Vagina (tissue), 2 donors: ENCODE data around the gene NLGN3. TPM values are rescaled to one million over a fixed set of nuclear protein-coding genes. Genes with fewer than 3 reads are reported as not detected.

Experiments used
- DNase-seq, 2 donors: peaks; one replicate each; pipeline ENCODE4 v3.0.0-alpha.2; 2017; ENCODE audit errors: extremely low spot score in 2 of 2
- H3K27ac ChIP-seq: fragments of 200-600 bp; sonication (generic); one replicate; pipeline ENCODE4 v1.5.1; 2019
- H3K27me3 ChIP-seq: fragments of 200-600 bp; sonication (generic); one replicate; pipeline ENCODE4 v1.5.1; 2019
- H3K36me3 ChIP-seq, 2 donors: fragments of 200-600 bp; sonication (generic); one replicate each; pipeline ENCODE4 v1.5.1; 2017 to 2019
- H3K4me1 ChIP-seq: fragments of 200-600 bp; sonication (generic); one replicate; pipeline ENCODE4 v1.5.1; 2019
- H3K4me3 ChIP-seq, 2 donors: fragments of 200-600 bp; sonication (generic); 1 replicate in 1 of 2; 2 replicates in 1 of 2; pipeline ENCODE4 v1.5.1; 2016 to 2019
- H3K9me3 ChIP-seq: fragments of 200-600 bp; sonication (generic); one replicate; pipeline ENCODE4 v1.5.1; 2019
- POLR2A ChIP-seq, 2 donors: fragments of 450-650 bp; IDR thresholded peaks; one replicate each; pipeline ENCODE4 v1.6.1; 2017; ENCODE audit warnings: antibody characterized with exemption in 2 of 2, mild to moderate bottlenecking in 2 of 2, moderate library complexity in 2 of 2
- POLR2AphosphoS5 ChIP-seq, 2 donors: sonication (generic); formaldehyde crosslinking; IDR thresholded peaks; one replicate each; pipeline ENCODE4 v1.9.0; 2017; ENCODE audit warnings: antibody characterized with exemption in 2 of 2, mild to moderate bottlenecking in 2 of 2, low read depth in 1 of 2; ENCODE audit not compliant: insufficient read depth in 1 of 2
- intact Hi-C: fragments of 100-400 bp; cut with DNase I; formaldehyde crosslinking; loops from one replicate; pipeline ENCODE4 v1.15.1; 2023
- total RNA-seq: library from RNA; depleted of rRNA; stranded (reverse); fragments of >200 nt; gene quantifications from one replicate; pipeline ENCODE4 v1.2.3, GENCODE V29; 2016
- TF ChIP-seq, protein P1 (sequence below), 3 experiments: fragments of 450-650 bp in 2 of 3; fragments of 200-600 bp in 1 of 3; sonication (generic) in 1 of 3; IDR thresholded peaks; one replicate each; pipeline ENCODE4 v1.5.1; 2017 to 2019; ENCODE audit warnings: antibody characterized with exemption in 3 of 3, mild to moderate bottlenecking in 2 of 3, moderate library complexity in 2 of 3

Gene NLGN3
- total RNA-seq, 1 donor from 2014 or later = 1.7 TPM

DNA sequence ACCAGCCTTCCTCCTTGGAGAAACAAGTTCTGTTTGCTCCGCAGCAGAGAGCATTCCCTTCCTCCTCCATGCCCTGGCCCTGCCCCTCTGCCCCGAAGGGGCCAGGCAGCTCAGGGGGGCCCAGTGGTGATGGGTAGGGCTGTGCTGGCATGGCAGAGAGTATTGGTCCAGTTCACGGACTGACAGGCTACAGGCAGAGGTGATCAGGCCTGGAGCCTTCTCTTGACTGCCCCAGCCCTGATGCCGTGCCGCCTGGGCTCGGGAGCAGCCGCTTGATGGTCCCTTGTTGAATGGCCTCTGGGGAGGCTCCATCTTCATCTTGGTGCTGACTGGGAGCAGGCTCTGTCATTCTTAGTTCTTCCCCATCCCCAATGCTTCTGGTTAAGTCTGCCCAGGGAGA, 9.6 kb downstream of the NLGN3 start:
- H3K4me1 ChIP-seq = no peaks in the 10 kb centered on the region
- DNase-seq = no peak
- H3K4me3 ChIP-seq = no peak overlapping the region
- intact Hi-C loops = no loop called here
- H3K27me3 ChIP-seq = no peaks in the 10 kb centered on the region
- H3K9me3 ChIP-seq = no peaks in the 10 kb centered on the region
- no peak overlapping the region for H3K27ac ChIP-seq
- H3K36me3 ChIP-seq = no peaks in the 10 kb centered on the region
- TF ChIP-seq, protein P1, sequence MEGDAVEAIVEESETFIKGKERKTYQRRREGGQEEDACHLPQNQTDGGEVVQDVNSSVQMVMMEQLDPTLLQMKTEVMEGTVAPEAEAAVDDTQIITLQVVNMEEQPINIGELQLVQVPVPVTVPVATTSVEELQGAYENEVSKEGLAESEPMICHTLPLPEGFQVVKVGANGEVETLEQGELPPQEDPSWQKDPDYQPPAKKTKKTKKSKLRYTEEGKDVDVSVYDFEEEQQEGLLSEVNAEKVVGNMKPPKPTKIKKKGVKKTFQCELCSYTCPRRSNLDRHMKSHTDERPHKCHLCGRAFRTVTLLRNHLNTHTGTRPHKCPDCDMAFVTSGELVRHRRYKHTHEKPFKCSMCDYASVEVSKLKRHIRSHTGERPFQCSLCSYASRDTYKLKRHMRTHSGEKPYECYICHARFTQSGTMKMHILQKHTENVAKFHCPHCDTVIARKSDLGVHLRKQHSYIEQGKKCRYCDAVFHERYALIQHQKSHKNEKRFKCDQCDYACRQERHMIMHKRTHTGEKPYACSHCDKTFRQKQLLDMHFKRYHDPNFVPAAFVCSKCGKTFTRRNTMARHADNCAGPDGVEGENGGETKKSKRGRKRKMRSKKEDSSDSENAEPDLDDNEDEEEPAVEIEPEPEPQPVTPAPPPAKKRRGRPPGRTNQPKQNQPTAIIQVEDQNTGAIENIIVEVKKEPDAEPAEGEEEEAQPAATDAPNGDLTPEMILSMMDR (IDR thresholded peaks at IDR 0.05) = no peak
- TF ChIP-seq POLR2AphosphoS5 (IDR thresholded peaks at IDR 0.05; ENCODE audit: insufficient read depth in 1 of 2, low read depth in 1 of 2) = no peak
- TF ChIP-seq POLR2A (IDR thresholded peaks at IDR 0.05) = no peak

DNA sequence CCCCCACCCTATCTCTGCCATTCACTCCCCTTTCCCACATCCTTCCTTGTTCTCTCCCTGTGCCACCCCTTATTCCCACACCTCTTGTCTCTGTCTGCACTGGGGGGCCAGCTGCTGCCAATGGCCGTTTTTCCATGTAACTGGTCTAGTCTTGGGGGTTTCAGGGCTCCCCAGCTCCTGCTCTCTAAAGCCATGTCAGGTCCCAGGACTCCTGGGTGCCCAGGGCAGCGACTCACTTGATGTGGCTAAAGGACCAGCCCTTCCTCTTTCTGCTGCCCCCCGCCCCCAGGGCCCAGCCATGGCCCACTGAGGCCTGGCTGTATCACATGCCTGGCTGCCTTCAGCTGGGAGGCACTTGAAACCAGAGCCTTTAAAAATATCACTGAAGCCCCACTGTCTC, 10.0 kb downstream of the NLGN3 start:
- TF ChIP-seq, protein P1 (IDR thresholded peaks at IDR 0.05) = no peak
- TF ChIP-seq POLR2A (IDR thresholded peaks at IDR 0.05) (no peak), POLR2AphosphoS5 (IDR thresholded peaks at IDR 0.05; ENCODE audit: insufficient read depth in 1 of 2, low read depth in 1 of 2) (no peak)
- intact Hi-C loops = no loop called here
- H3K9me3 ChIP-seq = no peaks in the 10 kb centered on the region
- no peaks in the 10 kb centered on the region for H3K4me1 ChIP-seq
- no peaks in the 10 kb centered on the region for H3K27me3 ChIP-seq
- H3K36me3 ChIP-seq = no peaks in the 10 kb centered on the region
- no peak overlapping the region for H3K27ac ChIP-seq
- no peak for DNase-seq
- H3K4me3 ChIP-seq = no peak overlapping the region

DNA sequence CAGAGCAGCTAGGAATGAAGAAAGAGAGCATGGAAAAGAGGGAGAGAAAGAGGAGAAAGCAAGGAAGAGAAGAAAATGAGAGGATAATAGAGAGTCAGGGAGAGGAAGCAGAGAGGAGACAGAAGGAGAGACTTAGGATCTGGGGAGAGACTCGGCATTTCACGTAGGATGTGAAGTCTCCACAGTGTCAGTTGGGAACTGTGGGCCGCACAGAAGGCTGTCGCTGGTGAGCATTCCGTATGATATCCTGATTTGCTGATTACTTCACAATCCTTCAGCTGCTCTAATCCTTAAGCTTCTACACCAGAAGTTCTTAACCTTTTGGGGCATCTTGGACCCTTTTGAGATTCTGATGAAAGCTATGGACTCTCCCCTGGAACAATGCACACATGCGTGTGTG, 14.0 kb downstream of the NLGN3 start:
- intact Hi-C loops = no loop called here
- no peaks in the 10 kb centered on the region for H3K4me1 ChIP-seq
- no peaks in the 10 kb centered on the region for H3K27me3 ChIP-seq
- no peak overlapping the region for H3K4me3 ChIP-seq
- no peak overlapping the region for H3K27ac ChIP-seq
- H3K9me3 ChIP-seq = no peaks in the 10 kb centered on the region
- no peak for DNase-seq
- TF ChIP-seq POLR2A (IDR thresholded peaks at IDR 0.05) (no peak), POLR2AphosphoS5 (IDR thresholded peaks at IDR 0.05; ENCODE audit: insufficient read depth in 1 of 2, low read depth in 1 of 2) (no peak)
- TF ChIP-seq, protein P1 (IDR thresholded peaks at IDR 0.05) = no peak
- no peaks in the 10 kb centered on the region for H3K36me3 ChIP-seq

DNA sequence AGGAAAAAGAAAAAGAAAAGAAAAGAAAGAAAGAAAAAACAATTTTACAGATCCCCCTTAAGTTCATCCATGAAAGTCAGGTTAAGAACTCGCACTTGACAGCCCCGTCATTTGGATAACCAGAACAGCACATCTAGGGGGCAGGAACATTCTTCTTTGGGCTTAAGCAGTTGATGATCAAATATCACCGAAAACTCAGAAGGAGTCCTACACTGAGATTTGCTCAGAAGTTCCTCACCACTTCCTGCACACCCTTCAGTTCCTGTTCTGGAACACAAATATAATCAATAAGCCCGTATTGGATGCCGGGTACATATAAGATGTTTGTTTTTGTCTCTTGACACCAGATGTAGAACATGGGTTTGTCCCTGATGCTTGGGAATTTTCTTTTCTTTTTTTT, 14.7 kb downstream of the NLGN3 start:
- H3K27ac ChIP-seq = no peak overlapping the region
- no peak for TF ChIP-seq POLR2AphosphoS5 (IDR thresholded peaks at IDR 0.05; ENCODE audit: insufficient read depth in 1 of 2, low read depth in 1 of 2)
- TF ChIP-seq POLR2A (IDR thresholded peaks at IDR 0.05) = no peak
- H3K27me3 ChIP-seq = no peaks in the 10 kb centered on the region
- H3K9me3 ChIP-seq = no peaks in the 10 kb centered on the region
- H3K4me1 ChIP-seq = no peaks in the 10 kb centered on the region
- no peaks in the 10 kb centered on the region for H3K36me3 ChIP-seq
- no peak for DNase-seq
- H3K4me3 ChIP-seq = no peak overlapping the region
- intact Hi-C loops = no loop called here

DNA sequence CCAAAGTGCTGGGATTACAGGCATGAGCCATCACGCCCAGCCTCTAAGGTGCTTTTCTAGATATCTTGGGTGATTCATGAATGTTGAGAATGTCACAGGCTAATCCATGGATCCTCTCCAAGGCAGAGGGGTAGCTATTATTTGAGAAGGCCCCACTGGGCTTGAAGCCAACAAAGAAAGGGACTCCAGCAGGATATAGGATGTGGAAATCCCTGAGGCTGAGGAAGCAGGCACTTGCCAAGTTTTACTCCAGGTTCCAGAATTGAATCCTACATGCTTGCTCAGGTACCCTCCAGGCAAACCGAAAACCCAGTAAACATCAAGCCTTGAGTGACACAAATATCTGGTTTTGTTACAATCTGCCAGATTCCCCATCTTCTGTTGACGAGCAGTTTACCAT, 15.8 kb downstream of the NLGN3 start:
- Histone ChIP-seq H3K4me1 (no peaks in the 10 kb centered on the region), H3K27me3 (no peaks in the 10 kb centered on the region), H3K27ac (no peak overlapping the region), H3K4me3 (no peak overlapping the region), H3K9me3 (no peaks in the 10 kb centered on the region), H3K36me3 (no peaks in the 10 kb centered on the region)
- TF ChIP-seq POLR2A (IDR thresholded peaks at IDR 0.05) = no peak
- TF ChIP-seq, protein P1 (IDR thresholded peaks at IDR 0.05) = no peak
- no peak for TF ChIP-seq POLR2AphosphoS5 (IDR thresholded peaks at IDR 0.05; ENCODE audit: insufficient read depth in 1 of 2, low read depth in 1 of 2)
- DNase-seq = no peak
- intact Hi-C loops = no loop called here

DNA sequence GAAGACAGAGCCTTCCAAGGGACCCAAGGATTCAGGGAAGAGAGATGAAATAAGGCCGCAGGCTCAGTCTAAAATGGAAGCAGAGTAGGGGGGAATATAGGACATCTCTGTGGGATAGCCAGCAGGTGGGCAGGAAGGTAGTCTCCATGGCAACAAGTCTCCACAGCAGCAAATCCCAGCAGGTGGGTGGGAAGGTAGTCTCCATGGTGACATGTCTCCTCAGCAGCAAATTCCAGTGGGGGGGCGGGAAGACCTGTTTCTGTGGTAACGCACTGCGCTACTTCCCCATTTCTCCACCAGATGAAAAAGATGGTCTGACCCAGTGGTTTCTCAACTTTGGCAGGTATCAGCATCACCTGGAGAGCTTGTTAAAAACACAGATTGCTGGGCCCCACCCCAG, 18.3 kb downstream of the NLGN3 start:
- H3K36me3 ChIP-seq = no peaks in the 10 kb centered on the region
- no peak overlapping the region for H3K27ac ChIP-seq
- no peaks in the 10 kb centered on the region for H3K4me1 ChIP-seq
- DNase-seq = no peak
- intact Hi-C loops = no loop called here
- no peaks in the 10 kb centered on the region for H3K9me3 ChIP-seq
- no peak overlapping the region for H3K4me3 ChIP-seq
- no peaks in the 10 kb centered on the region for H3K27me3 ChIP-seq
- TF ChIP-seq POLR2A (IDR thresholded peaks at IDR 0.05) (no peak), POLR2AphosphoS5 (IDR thresholded peaks at IDR 0.05; ENCODE audit: insufficient read depth in 1 of 2, low read depth in 1 of 2) (no peak)
- TF ChIP-seq, protein P1 (IDR thresholded peaks at IDR 0.05) = no peak
